ENCODE data around the gene ZFAND3.

ZFAND3 gene

GRCh38 chr6:37916675-37917074, 97.1 kb downstream of the ZFAND3 start:
- Histone ChIP-seq H3K4me1 (peaks cover 5% of the 10 kb centered on the region; the same call in 1 of the 2 replicates), H3K27me3 (ENCODE audit: low read depth) (no peaks in the 10 kb centered on the region), H3K9me3 (no peaks in the 10 kb centered on the region), H3K4me3 (no peak overlapping the region), H3K36me3 (replicated peaks) (no peaks in the 10 kb centered on the region; the same call in 1 of the 2 replicates)
- in situ Hi-C loops (cut with MboI; ENCODE audit: low sequenced_read_pairs): no loop called here
- DNase-seq (ENCODE audit: low spot score in 2 of 2): no peak

GRCh38 chr6:37917566-37917965, 98.0 kb downstream of the ZFAND3 start:
- H3K36me3 ChIP-seq (replicated peaks): no peaks in the 10 kb centered on the region; the same call in 1 of the 2 replicates
- DNase-seq (ENCODE audit: low spot score in 2 of 2): no peak
- no peaks in the 10 kb centered on the region for H3K9me3 ChIP-seq
- peaks cover 5% of the 10 kb centered on the region; the same call in 1 of the 2 replicates for H3K4me1 ChIP-seq
- no peaks in the 10 kb centered on the region for H3K27me3 ChIP-seq (ENCODE audit: low read depth)
- in situ Hi-C loops (cut with MboI; ENCODE audit: low sequenced_read_pairs): no loop called here
- no peak overlapping the region for H3K4me3 ChIP-seq

- Histone ChIP-seq H3K27me3 (ENCODE audit: low read depth) (no peaks in the 10 kb centered on the region), H3K4me3 (no peak overlapping the region), H3K36me3 (replicated peaks) (no peaks in the 10 kb centered on the region; the same call in 1 of the 2 replicates), H3K4me1 (peaks cover 5% of the 10 kb centered on the region; the same call in 1 of the 2 replicates), H3K9me3 (no peaks in the 10 kb centered on the region)
- no peak for DNase-seq (ENCODE audit: low spot score in 2 of 2)
- in situ Hi-C loops (cut with MboI; ENCODE audit: low sequenced_read_pairs): no loop called here
Observed at GRCh38 chr6:37919417-37920157, 100.1 kb downstream of the ZFAND3 start.

- DNase-seq (ENCODE audit: low spot score in 2 of 2): no peak
- Histone ChIP-seq H3K27me3 (ENCODE audit: low read depth) (no peaks in the 10 kb centered on the region), H3K36me3 (replicated peaks) (no peaks in the 10 kb centered on the region), H3K4me3 (no peak overlapping the region), H3K9me3 (no peaks in the 10 kb centered on the region), H3K4me1 (peaks cover 5% of the 10 kb centered on the region; the same call in 1 of the 2 replicates)
- in situ Hi-C loops (cut with MboI; ENCODE audit: low sequenced_read_pairs): no loop called here
Observed at GRCh38 chr6:37920667-37921066, 101.1 kb downstream of the ZFAND3 start.

GRCh38 chr6:37922563-37922962, 103.0 kb downstream of the ZFAND3 start:
- Histone ChIP-seq H3K9me3 (no peaks in the 10 kb centered on the region), H3K36me3 (replicated peaks) (no peaks in the 10 kb centered on the region), H3K4me1 (peaks cover 5% of the 10 kb centered on the region; the same call in 1 of the 2 replicates), H3K27me3 (ENCODE audit: low read depth) (no peaks in the 10 kb centered on the region), H3K4me3 (no peak overlapping the region)
- DNase-seq (ENCODE audit: low spot score in 2 of 2): no peak
- in situ Hi-C loops (cut with MboI; ENCODE audit: low sequenced_read_pairs): no loop called here

GRCh38 chr6:37923514-37923913, 104.0 kb downstream of the ZFAND3 start:
- in situ Hi-C loops (cut with MboI; ENCODE audit: low sequenced_read_pairs): no loop called here

GRCh38 chr6:37926661-37927060, 107.1 kb downstream of the ZFAND3 start:
- Histone ChIP-seq H3K4me3 (no peak overlapping the region), H3K4me1 (0 out of 2 replicates have a peak, but pooled peaks cover 3% of the 10 kb centered on the region), H3K36me3 (replicated peaks) (no peaks in the 10 kb centered on the region), H3K27me3 (ENCODE audit: low read depth) (no peaks in the 10 kb centered on the region), H3K9me3 (no peaks in the 10 kb centered on the region)
- in situ Hi-C loops (cut with MboI; ENCODE audit: low sequenced_read_pairs): no loop called here
- DNase-seq (ENCODE audit: low spot score in 2 of 2): no peak

More at GRCh38 chr6:37923514-37923913, 104.0 kb downstream of the ZFAND3 start:
- DNase-seq (ENCODE audit: low spot score in 2 of 2): no peak
- no peaks in the 10 kb centered on the region for H3K9me3 ChIP-seq
- H3K4me1 ChIP-seq: peaks cover 5% of the 10 kb centered on the region; the same call in 1 of the 2 replicates
- no peaks in the 10 kb centered on the region for H3K27me3 ChIP-seq (ENCODE audit: low read depth)
- H3K36me3 ChIP-seq (replicated peaks): no peaks in the 10 kb centered on the region
- no peak overlapping the region for H3K4me3 ChIP-seq

- in situ Hi-C loops (cut with MboI; ENCODE audit: low sequenced_read_pairs): no loop called here
- no peaks in the 10 kb centered on the region for H3K27me3 ChIP-seq (ENCODE audit: low read depth)
- H3K4me1 ChIP-seq: 0 out of 2 replicates have a peak, but pooled peaks cover 3% of the 10 kb centered on the region
- no peak overlapping the region for H3K4me3 ChIP-seq
- no peaks in the 10 kb centered on the region for H3K36me3 ChIP-seq (replicated peaks)
- no peaks in the 10 kb centered on the region for H3K9me3 ChIP-seq
- no peak for DNase-seq (ENCODE audit: low spot score in 2 of 2)
Observed at GRCh38 chr6:37928217-37928616, 108.7 kb downstream of the ZFAND3 start.

GRCh38 chr6:37930288-37930971, 110.9 kb downstream of the ZFAND3 start:
- Histone ChIP-seq H3K9me3 (no peaks in the 10 kb centered on the region), H3K4me1 (0 out of 2 replicates have a peak, but pooled peaks cover 3% of the 10 kb centered on the region), H3K36me3 (replicated peaks) (no peaks in the 10 kb centered on the region), H3K27me3 (ENCODE audit: low read depth) (no peaks in the 10 kb centered on the region), H3K4me3 (no peak overlapping the region)
- DNase-seq (ENCODE audit: low spot score in 2 of 2): no peak
- in situ Hi-C loops (cut with MboI; ENCODE audit: low sequenced_read_pairs): no loop called here

GRCh38 chr6:37931066-37931465, 111.5 kb downstream of the ZFAND3 start:
- DNase-seq (ENCODE audit: low spot score in 2 of 2): no peak
- Histone ChIP-seq H3K9me3 (no peaks in the 10 kb centered on the region), H3K4me1 (0 out of 2 replicates have a peak, but pooled peaks cover 3% of the 10 kb centered on the region), H3K4me3 (no peak overlapping the region), H3K27me3 (ENCODE audit: low read depth) (no peaks in the 10 kb centered on the region), H3K36me3 (replicated peaks) (no peaks in the 10 kb centered on the region)
- in situ Hi-C loops (cut with MboI; ENCODE audit: low sequenced_read_pairs): no loop called here

GRCh38 chr6:37934276-37934675, 114.7 kb downstream of the ZFAND3 start:
- H3K9me3 ChIP-seq: no peaks in the 10 kb centered on the region
- in situ Hi-C loops (cut with MboI; ENCODE audit: low sequenced_read_pairs): no loop called here
- no peaks in the 10 kb centered on the region for H3K27me3 ChIP-seq (ENCODE audit: low read depth)
- H3K4me1 ChIP-seq: no peaks in the 10 kb centered on the region
- no peak overlapping the region for H3K4me3 ChIP-seq
- H3K36me3 ChIP-seq (replicated peaks): no peaks in the 10 kb centered on the region
- no peak for DNase-seq (ENCODE audit: low spot score in 2 of 2)

- peaks cover 5% of the 10 kb centered on the region for H3K4me1 ChIP-seq
Observed at GRCh38 chr6:37936150-37936549, 116.6 kb downstream of the ZFAND3 start.

GRCh38 chr6:37936906-37937305, 117.4 kb downstream of the ZFAND3 start:
- Histone ChIP-seq H3K4me3 (no peak overlapping the region), H3K9me3 (no peaks in the 10 kb centered on the region), H3K4me1 (peaks cover 13% of the 10 kb centered on the region), H3K36me3 (replicated peaks) (no peaks in the 10 kb centered on the region), H3K27me3 (ENCODE audit: low read depth) (no peaks in the 10 kb centered on the region)
- no peak for DNase-seq (ENCODE audit: low spot score in 2 of 2)
- in situ Hi-C loops (cut with MboI; ENCODE audit: low sequenced_read_pairs): no loop called here

More at GRCh38 chr6:37936150-37936549, 116.6 kb downstream of the ZFAND3 start:
- H3K27me3 ChIP-seq (ENCODE audit: low read depth): no peaks in the 10 kb centered on the region
- in situ Hi-C loops (cut with MboI; ENCODE audit: low sequenced_read_pairs): no loop called here
- DNase-seq (ENCODE audit: low spot score in 2 of 2): no peak
- no peak overlapping the region for H3K4me3 ChIP-seq
- H3K9me3 ChIP-seq: no peaks in the 10 kb centered on the region
- H3K36me3 ChIP-seq (replicated peaks): no peaks in the 10 kb centered on the region

- in situ Hi-C loops (cut with MboI; ENCODE audit: low sequenced_read_pairs): no loop called here
- Histone ChIP-seq H3K36me3 (replicated peaks) (no peaks in the 10 kb centered on the region), H3K27me3 (ENCODE audit: low read depth) (no peaks in the 10 kb centered on the region), H3K4me3 (no peak overlapping the region), H3K4me1 (peaks cover 26% of the 10 kb centered on the region), H3K9me3 (no peaks in the 10 kb centered on the region)
- no peak for DNase-seq (ENCODE audit: low spot score in 2 of 2)
Observed at GRCh38 chr6:37938909-37939308, 119.4 kb downstream of the ZFAND3 start.
